NCI-H2196 (cell line): ENCODE measurements around the gene TPBGL.

Source experiments
- DNase-seq: peaks from one replicate; lab custom pipeline; 2025; ENCODE audit not compliant: unreplicated experiment; lab: John Stamatoyannopoulos, UW

The TPBGL gene

GRCh38 chr11:75208446-75208845 is 32.1 kb upstream of the TPBGL start:
- no peak for DNase-seq

- DNase-seq, result no peak
These were observed 28.2 kb upstream of the TPBGL start for GRCh38 chr11:75212411-75212810.

GRCh38 chr11:75214411-75214821 is 26.2 kb upstream of the TPBGL start:
- peak; percentile 54 for DNase-seq

GRCh38 chr11:75214843-75215242 is 25.7 kb upstream of the TPBGL start:
- no peak for DNase-seq

GRCh38 chr11:75219869-75220268 is 20.7 kb upstream of the TPBGL start:
- DNase-seq, result no peak

GRCh38 chr11:75223954-75224643 is 16.5 kb upstream of the TPBGL start:
- DNase-seq, result peak; percentile 11

- no peak for DNase-seq
These were observed 14.8 kb upstream of the TPBGL start for GRCh38 chr11:75225794-75226193.

GRCh38 chr11:75229466-75229865 is 11.1 kb upstream of the TPBGL start:
- DNase-seq, result no peak

- DNase-seq, result no peak
These were observed 10.0 kb upstream of the TPBGL start for GRCh38 chr11:75230621-75231020.

GRCh38 chr11:75233754-75234172 is 6.8 kb upstream of the TPBGL start:
- no peak for DNase-seq

- DNase-seq, result no peak
These were observed 4.5 kb upstream of the TPBGL start for GRCh38 chr11:75236062-75236461.

GRCh38 chr11:75237050-75237449 is 3.5 kb upstream of the TPBGL start:
- no peak for DNase-seq

GRCh38 chr11:75238595-75239440 is 1.8 kb upstream of the TPBGL start:
- no peak for DNase-seq

GRCh38 chr11:75239531-75240290 is 863 bp upstream of the TPBGL start:
- no peak for DNase-seq

- peak; percentile 92 for DNase-seq
These were observed 697 bp downstream of the TPBGL start for GRCh38 chr11:75241036-75241905.

- DNase-seq, result no peak
These were observed 1.5 kb downstream of the TPBGL start for GRCh38 chr11:75241906-75242644.

GRCh38 chr11:75242722-75243600 is 2.4 kb downstream of the TPBGL start:
- DNase-seq, result no peak

GRCh38 chr11:75244052-75244814 is 3.7 kb downstream of the TPBGL start:
- DNase-seq, result no peak
